Stimulated activated CD8-positive, alpha-beta memory T cell treated with anti-CD3 and anti-CD28 coated beads, Interleukin-15, amount 100 ng/mL, for 4 hours (primary cell): Measurements from ENCODE around the gene TECPR1.

Experiments used
- DNase-seq, 2 donors: peaks; one replicate each; pipeline ENCODE4 v3.0.0-alpha.2; 2020; ENCODE audit warnings: low read depth in 2 of 2

TECPR1 gene

GRCh38 chr7:98211676-98212531, 40.1 kb downstream of the TECPR1 start:
- DNase-seq: no peak

GRCh38 chr7:98211221-98211675, 40.8 kb downstream of the TECPR1 start, which contains the start of gene BHLHA15:
TSS of gene BHLHA15 (plus strand) at chr7:98211439. CDS start at chr7:98212310, 871 bp downstream.
- no peak for DNase-seq

- no peak for DNase-seq
Measured at GRCh38 chr7:98210513-98211220, 41.4 kb downstream of the TECPR1 start.

- DNase-seq: no peak
Measured at GRCh38 chr7:98209166-98209920, 42.7 kb downstream of the TECPR1 start.

- DNase-seq: no peak
Measured at GRCh38 chr7:98206451-98207330, 45.3 kb downstream of the TECPR1 start.

GRCh38 chr7:98205162-98205845, 46.7 kb downstream of the TECPR1 start:
- no peak for DNase-seq

- DNase-seq: no peak
Measured at GRCh38 chr7:98204670-98205069, 47.4 kb downstream of the TECPR1 start.

GRCh38 chr7:98203964-98204605, 47.9 kb downstream of the TECPR1 start:
- no peak for DNase-seq

- no peak for DNase-seq
Measured at GRCh38 chr7:98203261-98203963, 48.6 kb downstream of the TECPR1 start.

- peak; percentile 41 to 49 for DNase-seq
Measured at GRCh38 chr7:98202367-98203195, 49.5 kb downstream of the TECPR1 start.

- no peak for DNase-seq
Measured at GRCh38 chr7:98200364-98200763, 51.7 kb downstream of the TECPR1 start.

GRCh38 chr7:98199131-98199530, 52.9 kb downstream of the TECPR1 start:
- DNase-seq: no peak

- no peak for DNase-seq
Measured at GRCh38 chr7:98196706-98197605, 55.1 kb downstream of the TECPR1 start.

- DNase-seq: no peak
Measured at GRCh38 chr7:98194672-98195457, 57.2 kb downstream of the TECPR1 start.

GRCh38 chr7:98194186-98194585, 57.8 kb downstream of the TECPR1 start:
- no peak for DNase-seq

GRCh38 chr7:98193474-98194180, 58.4 kb downstream of the TECPR1 start:
- no peak for DNase-seq
